Vagina (tissue), 2 donors: ENCODE results near the gene MAOB. TPM values are rescaled to one million over a fixed set of nuclear protein-coding genes. Genes with fewer than 3 reads are reported as not detected.
"Not testable (repeated sequence)": the region's sequence is repeated elsewhere in the genome, so short reads cannot be mapped to it uniquely, and the experiment has no call there.

Experiments used
- DNase-seq, 2 donors: peaks; one replicate each; pipeline ENCODE4 v3.0.0-alpha.2; 2017; ENCODE audit errors: extremely low spot score in 2 of 2
- H3K27ac ChIP-seq: fragments of 200-600 bp; sonication (generic); one replicate; pipeline ENCODE4 v1.5.1; 2019
- H3K27me3 ChIP-seq: fragments of 200-600 bp; sonication (generic); one replicate; pipeline ENCODE4 v1.5.1; 2019
- H3K36me3 ChIP-seq, 2 donors: fragments of 200-600 bp; sonication (generic); one replicate each; pipeline ENCODE4 v1.5.1; 2017 to 2019
- H3K4me1 ChIP-seq: fragments of 200-600 bp; sonication (generic); one replicate; pipeline ENCODE4 v1.5.1; 2019
- H3K4me3 ChIP-seq, 2 donors: fragments of 200-600 bp; sonication (generic); 1 replicate in 1 of 2; 2 replicates in 1 of 2; pipeline ENCODE4 v1.5.1; 2016 to 2019
- H3K9me3 ChIP-seq: fragments of 200-600 bp; sonication (generic); one replicate; pipeline ENCODE4 v1.5.1; 2019
- CTCF ChIP-seq, 3 experiments: fragments of 450-650 bp in 2 of 3; fragments of 200-600 bp in 1 of 3; sonication (generic) in 1 of 3; IDR thresholded peaks; one replicate each; pipeline ENCODE4 v1.5.1; 2017 to 2019; ENCODE audit warnings: antibody characterized with exemption in 3 of 3, mild to moderate bottlenecking in 2 of 3, moderate library complexity in 2 of 3
- POLR2A ChIP-seq, 2 donors: fragments of 450-650 bp; IDR thresholded peaks; one replicate each; pipeline ENCODE4 v1.6.1; 2017; ENCODE audit warnings: antibody characterized with exemption in 2 of 2, mild to moderate bottlenecking in 2 of 2, moderate library complexity in 2 of 2
- POLR2AphosphoS5 ChIP-seq, 2 donors: sonication (generic); formaldehyde crosslinking; IDR thresholded peaks; one replicate each; pipeline ENCODE4 v1.9.0; 2017; ENCODE audit warnings: antibody characterized with exemption in 2 of 2, mild to moderate bottlenecking in 2 of 2, low read depth in 1 of 2; ENCODE audit not compliant: insufficient read depth in 1 of 2
- intact Hi-C: fragments of 100-400 bp; cut with DNase I; formaldehyde crosslinking; loops from one replicate; pipeline ENCODE4 v1.15.1; 2023
- total RNA-seq: library from RNA; depleted of rRNA; stranded (reverse); fragments of >200 nt; gene quantifications from one replicate; pipeline ENCODE4 v1.2.3, GENCODE V29; 2016

MAOB gene
- total RNA-seq, 1 donor from 2014 or later, result 13.8 TPM

DNA sequence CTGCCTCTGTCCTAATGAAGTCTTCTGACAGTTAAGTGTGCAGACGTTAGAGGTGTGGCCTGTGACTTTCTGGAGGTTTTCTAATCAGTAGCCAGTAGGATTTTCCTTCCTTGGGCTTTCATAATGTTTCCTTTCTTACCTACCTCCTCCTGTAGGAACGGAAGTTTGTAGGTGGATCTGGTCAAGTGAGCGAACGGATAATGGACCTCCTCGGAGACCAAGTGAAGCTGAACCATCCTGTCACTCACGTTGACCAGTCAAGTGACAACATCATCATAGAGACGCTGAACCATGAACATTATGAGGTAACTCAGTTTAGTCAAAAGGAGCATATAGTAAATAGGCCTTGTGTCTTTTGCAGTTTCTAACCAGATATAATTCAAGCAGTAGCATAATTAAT lies 151.2 kb downstream of the MAOB start:
- no peaks in the 10 kb centered on the region for H3K4me1 ChIP-seq
- peaks cover 0 to 6% of the 10 kb centered on the region in 2 donors for H3K36me3 ChIP-seq
- no peak for DNase-seq
- no peak for TF ChIP-seq POLR2A (IDR thresholded peaks at IDR 0.05)
- TF ChIP-seq CTCF (IDR thresholded peaks at IDR 0.05), result no peak
- no peak for TF ChIP-seq POLR2AphosphoS5 (IDR thresholded peaks at IDR 0.05; ENCODE audit: insufficient read depth in 1 of 2, low read depth in 1 of 2)
- no peaks in the 10 kb centered on the region for H3K27me3 ChIP-seq
- intact Hi-C loops, result no loop called here
- H3K9me3 ChIP-seq, result no peaks in the 10 kb centered on the region
- H3K27ac ChIP-seq, result no peak overlapping the region
- H3K4me3 ChIP-seq, result no peak overlapping the region

GRCh38 chrX:43728966-43729365 lies 153.3 kb downstream of the MAOB start:
- no peak for DNase-seq
- Histone ChIP-seq H3K9me3 (no peaks in the 10 kb centered on the region), H3K4me3 (no peak overlapping the region), H3K27me3 (no peaks in the 10 kb centered on the region), H3K27ac (no peak overlapping the region), H3K36me3 (peaks cover 0 to 6% of the 10 kb centered on the region in 2 donors), H3K4me1 (no peaks in the 10 kb centered on the region)
- TF ChIP-seq CTCF (IDR thresholded peaks at IDR 0.05) (no peak), POLR2A (IDR thresholded peaks at IDR 0.05) (no peak), POLR2AphosphoS5 (IDR thresholded peaks at IDR 0.05; ENCODE audit: insufficient read depth in 1 of 2, low read depth in 1 of 2) (no peak)
- intact Hi-C loops, result no loop called here

- H3K27ac ChIP-seq, result no peak overlapping the region
- H3K36me3 ChIP-seq, result peaks cover 0 to 2% of the 10 kb centered on the region in 2 donors
- no peak for DNase-seq
- H3K4me3 ChIP-seq, result no peak overlapping the region
- H3K4me1 ChIP-seq, result no peaks in the 10 kb centered on the region
- TF ChIP-seq POLR2AphosphoS5 (IDR thresholded peaks at IDR 0.05; ENCODE audit: insufficient read depth in 1 of 2, low read depth in 1 of 2) (no peak), POLR2A (IDR thresholded peaks at IDR 0.05) (no peak), CTCF (IDR thresholded peaks at IDR 0.05) (no peak)
- no peaks in the 10 kb centered on the region for H3K9me3 ChIP-seq
- intact Hi-C loops, result no loop called here
- H3K27me3 ChIP-seq, result no peaks in the 10 kb centered on the region
Observed at GRCh38 chrX:43728002-43728401, 154.2 kb downstream of the MAOB start.

GRCh38 chrX:43727254-43727653 lies 155.0 kb downstream of the MAOB start:
- H3K4me1 ChIP-seq, H3K9me3 ChIP-seq, H3K27ac ChIP-seq, DNase-seq, H3K36me3 ChIP-seq, H3K27me3 ChIP-seq, intact Hi-C loops, H3K4me3 ChIP-seq: not testable (repeated sequence)

- DNase-seq, H3K27ac ChIP-seq, H3K9me3 ChIP-seq, H3K4me1 ChIP-seq, intact Hi-C loops, H3K4me3 ChIP-seq, H3K27me3 ChIP-seq, H3K36me3 ChIP-seq: not testable (repeated sequence)
Observed at GRCh38 chrX:43725227-43725626, 157.0 kb downstream of the MAOB start.

DNA sequence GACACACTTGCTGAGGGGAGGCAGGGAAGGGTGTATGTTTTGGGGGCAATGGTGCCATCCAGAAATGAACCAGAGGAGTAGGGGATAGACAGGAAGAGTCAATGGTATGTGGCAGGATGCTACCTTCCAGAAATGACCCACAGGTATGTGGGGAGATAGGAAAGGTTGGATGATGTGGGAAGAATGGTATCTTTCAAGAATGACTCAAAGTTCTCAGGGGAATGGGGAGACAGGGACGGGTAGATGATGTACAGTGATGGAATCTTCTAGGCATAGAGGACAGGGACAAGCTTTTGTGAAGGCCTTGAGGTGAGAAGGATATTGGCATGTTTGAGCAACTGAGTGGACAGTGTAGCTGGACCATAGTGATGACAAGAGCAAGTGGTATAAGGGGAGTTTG lies 161.3 kb downstream of the MAOB start:
- DNase-seq, result no peak
- Histone ChIP-seq H3K4me3 (no peak overlapping the region), H3K9me3 (no peaks in the 10 kb centered on the region), H3K27me3 (no peaks in the 10 kb centered on the region), H3K36me3 (peaks cover 0 to 5% of the 10 kb centered on the region in 2 donors), H3K4me1 (no peaks in the 10 kb centered on the region), H3K27ac (no peak overlapping the region)
- intact Hi-C loops, result no loop called here
- TF ChIP-seq POLR2A (IDR thresholded peaks at IDR 0.05), result no peak
- TF ChIP-seq POLR2AphosphoS5 (IDR thresholded peaks at IDR 0.05; ENCODE audit: insufficient read depth in 1 of 2, low read depth in 1 of 2), result no peak
- no peak for TF ChIP-seq CTCF (IDR thresholded peaks at IDR 0.05)
